Astrocyte of the spinal cord (primary cell): ENCODE results near the gene ZNF334.

Experiments
- DNase-seq: peaks from one replicate; pipeline ENCODE4 v3.0.0; 2011; ENCODE audit warnings: low read depth, low spot score
- H3K4me3 ChIP-seq: 2 replicates; pipeline ENCODE4 v1.5.1; 2011; ENCODE audit warnings: low read depth, mild to moderate bottlenecking, low read length, moderate library complexity
- in situ Hi-C: cut with HindIII; loops from 2 replicates; pipeline ENCODE4 v1.10.0; 2017; ENCODE audit warnings: low sequenced_read_pairs
- TF ChIP-seq, protein P1 (sequence below): IDR thresholded peaks from 2 replicates; pipeline ENCODE4 v1.5.1; 2012; ENCODE audit warnings: low read depth, mild to moderate bottlenecking, low read length, inconsistent platforms

Gene ZNF334

DNA sequence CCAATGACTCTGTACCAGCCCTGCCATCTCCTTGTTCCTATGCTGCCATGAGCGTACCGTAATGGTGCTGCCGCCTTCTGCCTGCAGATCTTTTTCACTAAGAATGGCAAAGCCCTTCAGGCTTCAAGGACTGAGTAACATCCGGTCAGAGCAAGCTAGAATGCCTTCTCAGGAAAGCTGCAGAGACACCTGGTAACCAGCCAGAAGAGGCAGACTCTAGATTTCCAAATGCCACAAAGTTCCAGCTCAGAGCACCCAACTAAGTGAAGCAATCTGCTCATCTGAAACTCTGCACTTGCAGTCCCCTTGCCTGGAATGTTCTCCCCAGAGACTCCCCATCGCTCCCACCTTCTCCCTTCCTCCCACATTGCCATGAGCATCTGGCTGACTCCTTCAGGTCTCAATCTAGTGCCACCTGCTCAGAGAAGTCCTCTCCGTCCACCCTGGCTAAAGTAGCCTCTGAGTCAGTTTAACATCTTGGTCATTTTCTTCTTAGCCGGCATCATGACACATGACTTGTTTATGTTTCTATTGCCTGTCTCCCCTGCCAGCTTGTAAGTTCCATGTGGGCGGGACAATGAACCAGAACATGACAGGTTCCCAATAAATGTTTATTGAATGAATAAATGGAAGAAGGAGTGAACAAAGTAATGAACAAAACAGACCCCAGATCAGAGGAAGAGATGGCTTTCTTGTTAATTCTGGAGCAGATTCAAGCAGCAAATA lies 44.0 kb upstream of the ZNF334 start:
- TF ChIP-seq, protein P1, sequence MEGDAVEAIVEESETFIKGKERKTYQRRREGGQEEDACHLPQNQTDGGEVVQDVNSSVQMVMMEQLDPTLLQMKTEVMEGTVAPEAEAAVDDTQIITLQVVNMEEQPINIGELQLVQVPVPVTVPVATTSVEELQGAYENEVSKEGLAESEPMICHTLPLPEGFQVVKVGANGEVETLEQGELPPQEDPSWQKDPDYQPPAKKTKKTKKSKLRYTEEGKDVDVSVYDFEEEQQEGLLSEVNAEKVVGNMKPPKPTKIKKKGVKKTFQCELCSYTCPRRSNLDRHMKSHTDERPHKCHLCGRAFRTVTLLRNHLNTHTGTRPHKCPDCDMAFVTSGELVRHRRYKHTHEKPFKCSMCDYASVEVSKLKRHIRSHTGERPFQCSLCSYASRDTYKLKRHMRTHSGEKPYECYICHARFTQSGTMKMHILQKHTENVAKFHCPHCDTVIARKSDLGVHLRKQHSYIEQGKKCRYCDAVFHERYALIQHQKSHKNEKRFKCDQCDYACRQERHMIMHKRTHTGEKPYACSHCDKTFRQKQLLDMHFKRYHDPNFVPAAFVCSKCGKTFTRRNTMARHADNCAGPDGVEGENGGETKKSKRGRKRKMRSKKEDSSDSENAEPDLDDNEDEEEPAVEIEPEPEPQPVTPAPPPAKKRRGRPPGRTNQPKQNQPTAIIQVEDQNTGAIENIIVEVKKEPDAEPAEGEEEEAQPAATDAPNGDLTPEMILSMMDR = no peak
- H3K4me3 ChIP-seq = no peak overlapping the region
- DNase-seq = no peak
- in situ Hi-C loops = no loop called here

DNA sequence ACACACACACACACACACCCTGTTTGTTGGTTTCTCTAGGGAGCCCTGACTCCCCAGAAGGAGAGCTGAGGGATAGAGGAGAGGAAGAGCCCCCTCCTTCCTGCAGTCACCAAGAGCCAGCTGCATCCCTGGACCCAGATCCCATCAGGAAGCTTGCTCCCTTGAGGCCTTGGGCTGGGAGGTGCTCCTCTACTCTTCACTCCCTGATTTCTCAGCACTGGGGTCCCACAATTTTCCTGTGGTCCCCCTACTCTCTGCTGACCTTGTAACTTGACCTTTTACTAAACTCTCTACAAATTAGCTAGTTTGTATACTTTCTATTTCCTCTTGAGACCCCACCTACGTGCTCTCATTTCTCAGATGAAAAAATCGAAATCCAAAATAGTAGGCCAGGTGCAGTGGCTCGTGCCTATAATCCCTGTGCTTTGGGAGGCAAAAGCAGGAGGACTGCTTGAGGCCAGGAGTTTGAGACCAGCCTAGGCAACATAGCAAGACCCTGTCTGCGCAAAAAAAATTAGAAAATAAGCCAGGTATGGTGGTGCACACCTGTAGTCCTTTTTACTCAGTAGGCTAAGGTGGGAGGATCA lies 42.1 kb upstream of the ZNF334 start:
- in situ Hi-C loops = no loop called here
- no peak for DNase-seq
- TF ChIP-seq, protein P1 = no peak
- no peak overlapping the region for H3K4me3 ChIP-seq

DNA sequence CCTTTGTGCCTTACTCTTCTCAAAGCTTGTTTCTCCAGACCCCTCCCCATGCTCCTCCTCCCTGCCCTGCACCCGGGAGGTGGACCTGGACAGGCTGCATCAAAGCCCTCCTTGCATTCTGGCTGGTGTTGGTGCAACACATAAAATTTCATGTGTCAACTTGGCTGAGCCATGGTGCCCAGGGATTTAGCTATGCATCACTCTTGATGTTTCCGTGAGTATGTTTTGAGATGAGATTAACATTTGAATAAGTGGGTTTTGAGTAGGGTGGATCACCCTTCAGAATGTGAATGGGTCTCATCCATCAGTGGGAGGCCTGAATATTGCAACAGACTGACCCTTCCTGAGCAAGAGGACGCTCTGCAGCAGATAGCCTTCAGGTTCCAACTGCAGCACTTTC lies 41.5 kb upstream of the ZNF334 start:
- no peak overlapping the region for H3K4me3 ChIP-seq
- TF ChIP-seq, protein P1 = no peak
- in situ Hi-C loops = no loop called here
- no peak for DNase-seq

DNA sequence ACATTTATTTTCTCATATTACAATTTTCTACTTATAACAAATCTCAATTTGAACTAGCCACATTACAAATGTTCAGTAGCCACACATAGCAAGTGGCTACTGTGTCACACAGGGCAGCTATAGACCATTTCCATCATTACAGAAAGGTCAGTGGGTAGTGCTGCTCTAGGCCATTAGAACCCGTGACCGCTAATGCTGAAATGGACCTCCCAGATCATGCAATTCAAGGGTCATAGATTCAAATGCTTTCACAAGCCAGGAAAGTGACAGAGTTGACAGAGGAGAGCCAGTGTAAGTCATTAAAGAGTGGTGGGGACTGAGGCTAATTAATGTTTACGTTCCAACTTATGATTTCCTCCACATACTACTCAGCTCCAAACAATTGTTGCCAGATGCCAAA lies 40.6 kb upstream of the ZNF334 start:
- TF ChIP-seq, protein P1 = no peak
- no peak for DNase-seq
- in situ Hi-C loops = no loop called here
- H3K4me3 ChIP-seq = no peak overlapping the region

DNA sequence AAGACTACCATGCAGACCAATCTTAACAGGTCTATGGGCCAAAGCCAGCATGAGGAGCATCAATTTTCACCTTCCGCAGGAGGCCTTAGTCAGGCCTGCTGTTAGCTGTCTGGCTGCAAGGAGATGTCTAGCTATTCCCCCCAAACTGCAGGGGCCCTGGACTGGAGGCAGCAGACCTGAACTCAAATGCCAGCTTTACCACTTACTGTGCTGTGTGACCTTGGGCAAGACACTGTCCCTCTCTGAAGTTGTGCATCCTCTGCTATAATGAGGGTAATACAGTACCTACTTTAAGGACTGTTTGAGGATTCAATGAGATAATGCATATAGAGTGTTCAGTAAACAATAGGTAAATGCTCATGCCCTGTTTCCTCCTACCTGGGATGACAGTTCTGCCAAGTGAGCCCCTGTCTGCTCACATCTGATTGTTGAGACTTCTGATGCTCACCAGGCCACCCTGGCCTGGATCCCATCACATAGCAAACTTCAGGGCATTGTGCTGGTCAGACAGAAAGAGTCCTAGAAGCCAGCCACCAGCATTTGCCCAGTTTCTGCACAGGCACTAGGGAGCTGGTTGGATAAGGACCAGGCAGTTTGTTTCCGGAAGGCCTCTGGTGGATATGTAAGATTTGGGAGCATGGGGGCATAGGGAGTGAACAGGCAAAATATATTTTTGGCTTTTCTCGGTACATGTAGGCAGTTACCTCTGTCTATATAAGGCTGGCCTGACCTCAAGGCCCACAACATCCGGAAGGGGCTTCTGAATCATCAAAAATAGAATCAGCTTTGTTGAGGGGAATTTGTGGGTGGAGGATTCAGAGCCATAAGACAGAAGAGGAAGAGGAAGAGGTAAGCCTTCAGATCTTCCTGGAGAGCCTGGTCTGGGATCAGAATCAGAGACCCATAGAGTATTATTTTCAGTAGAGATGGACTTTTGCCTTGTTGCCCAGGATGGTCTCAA lies 39.4 kb upstream of the ZNF334 start:
- TF ChIP-seq, protein P1 = no peak
- H3K4me3 ChIP-seq = no peak overlapping the region
- no peak for DNase-seq
- in situ Hi-C loops = no loop called here

DNA sequence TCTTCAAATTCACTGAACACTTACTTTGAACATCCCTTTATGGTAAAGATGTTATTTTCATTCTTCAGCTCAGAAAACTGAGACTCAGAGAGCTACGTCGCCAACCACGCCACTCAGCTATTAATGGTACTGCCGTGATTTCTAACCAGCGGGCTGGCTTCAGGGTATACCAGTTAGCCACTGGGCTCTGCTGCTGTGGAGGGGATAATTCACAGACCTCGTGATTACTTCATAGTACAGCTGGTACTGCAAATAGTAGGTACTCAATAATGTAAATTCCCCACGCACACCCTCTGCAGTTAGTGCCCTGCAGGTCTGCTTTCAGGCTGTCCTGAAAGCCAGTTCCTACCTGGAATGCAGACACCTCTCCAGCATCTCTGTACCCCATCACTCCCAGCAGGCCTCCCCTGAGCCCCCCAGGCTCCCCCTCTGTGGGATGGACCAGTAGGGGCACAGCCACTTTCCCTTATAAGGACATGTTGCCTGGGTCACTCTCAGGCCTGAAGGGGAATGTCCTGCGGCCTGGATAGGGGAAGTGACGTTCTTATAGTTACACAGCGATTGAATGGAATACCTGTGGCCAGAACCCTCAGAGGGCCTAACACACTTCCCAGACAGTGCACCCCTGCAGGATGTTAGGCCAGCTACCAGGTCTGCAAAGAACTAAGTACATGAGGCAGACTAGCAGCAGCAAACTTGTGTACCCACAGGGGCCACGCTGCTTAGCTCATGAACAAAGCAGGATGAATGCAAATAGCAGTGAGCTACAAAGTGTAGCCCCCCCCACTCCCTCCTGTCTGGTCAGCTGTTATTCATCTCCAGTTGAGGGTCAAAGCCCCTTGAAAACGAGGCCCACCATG lies 38.4 kb upstream of the ZNF334 start:
- H3K4me3 ChIP-seq = no peak overlapping the region
- TF ChIP-seq, protein P1 = no peak
- in situ Hi-C loops = no loop called here
- DNase-seq = no peak
